Stimulated activated CD8-positive, alpha-beta memory T cell treated with anti-CD3 and anti-CD28 coated beads, Interleukin-4, amount 100 ng/mL, for 48 hours (primary cell): ENCODE measurements around the gene WDR35.

ENCODE experiments used
- DNase-seq: peaks from one replicate; pipeline ENCODE4 v3.0.0-alpha.2; 2020

WDR35 gene

DNA sequence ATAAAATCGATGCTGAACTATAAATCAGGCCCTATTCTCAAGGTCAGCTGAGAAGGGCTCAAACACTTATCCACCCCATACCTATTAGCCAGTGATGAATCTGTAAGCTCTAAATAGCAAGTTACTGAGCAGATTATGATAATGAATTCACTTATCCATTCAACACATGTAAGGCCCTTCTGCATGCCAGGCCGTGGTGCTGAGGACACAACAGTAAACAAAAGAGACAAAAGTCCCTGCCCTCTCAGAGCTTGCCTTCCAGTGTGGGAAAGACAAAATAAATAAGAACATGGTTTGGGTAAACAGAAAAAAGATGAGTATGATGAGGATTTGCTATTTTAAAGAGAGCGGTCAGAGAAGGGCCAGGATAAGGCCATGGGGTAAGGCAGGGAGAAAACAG, 99.8 kb downstream of the WDR35 start:
- DNase-seq, result no peak

DNA sequence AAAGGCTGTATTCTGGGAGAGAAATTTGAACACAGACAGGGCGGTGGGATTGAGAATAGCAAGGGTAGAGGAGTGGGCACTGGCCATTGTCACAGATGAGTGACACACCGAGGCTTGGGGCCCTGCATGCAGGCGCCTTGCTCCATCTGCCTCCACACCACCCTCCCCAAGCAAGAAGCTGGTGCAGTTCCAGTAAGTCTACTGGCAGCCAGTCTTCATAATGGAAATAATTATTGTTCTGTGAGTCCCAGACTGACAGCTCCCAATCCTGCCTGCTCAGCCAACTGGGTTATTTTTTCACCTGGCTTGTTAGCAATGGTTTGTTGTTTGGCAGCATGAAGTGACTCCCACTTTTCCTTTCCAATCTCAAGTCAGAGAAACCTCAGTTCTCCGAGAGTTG, 101.1 kb downstream of the WDR35 start:
- no peak for DNase-seq

- no peak for DNase-seq
These were observed 102.4 kb downstream of the WDR35 start for GRCh38 chr2:19887510-19887909.

DNA sequence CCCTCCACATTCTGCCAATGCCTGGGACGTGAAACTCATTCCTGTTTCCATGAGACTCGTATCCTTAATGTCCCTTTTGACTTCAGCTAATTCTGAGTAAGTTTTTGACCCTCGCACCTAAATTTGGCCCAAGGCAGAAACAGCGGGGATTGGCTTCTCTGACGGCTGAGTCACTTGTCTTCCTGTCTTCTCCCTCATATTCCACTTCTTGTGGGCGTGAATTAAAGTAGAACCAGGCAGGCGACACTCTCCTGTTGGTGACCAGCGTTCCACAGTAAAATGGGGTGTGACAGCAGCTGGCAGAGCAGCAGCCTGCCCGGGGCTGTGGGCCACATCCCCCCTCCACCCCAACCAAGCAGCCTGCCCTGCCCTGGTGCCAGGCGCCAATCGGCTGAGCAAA, 103.6 kb downstream of the WDR35 start:
- DNase-seq, result no peak

GRCh38 chr2:19885791-19886190, 104.1 kb downstream of the WDR35 start:
- DNase-seq, result no peak

- DNase-seq, result peak; percentile 17
These were observed 105.8 kb downstream of the WDR35 start for GRCh38 chr2:19883971-19884720.

DNA sequence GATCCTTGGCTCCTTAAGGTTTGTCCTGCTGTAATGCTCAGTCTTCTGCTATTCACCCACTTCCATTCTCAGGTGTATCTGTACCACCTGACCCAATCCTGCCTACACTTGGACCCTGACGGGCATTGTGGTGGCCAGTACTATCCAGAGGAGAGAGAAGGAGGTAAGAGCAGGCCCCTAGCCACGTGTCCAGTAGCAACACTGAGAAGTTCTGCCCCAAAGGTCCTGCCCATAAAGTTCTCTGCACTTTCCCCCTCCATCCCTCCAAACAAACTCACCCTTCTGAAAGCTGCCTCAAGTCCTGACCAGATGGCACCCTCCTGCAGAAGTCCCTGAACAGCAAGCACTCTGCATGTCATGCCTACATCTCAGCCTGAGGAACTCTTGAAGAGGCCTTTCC, 106.4 kb downstream of the WDR35 start:
- DNase-seq, result peak; percentile 12

DNA sequence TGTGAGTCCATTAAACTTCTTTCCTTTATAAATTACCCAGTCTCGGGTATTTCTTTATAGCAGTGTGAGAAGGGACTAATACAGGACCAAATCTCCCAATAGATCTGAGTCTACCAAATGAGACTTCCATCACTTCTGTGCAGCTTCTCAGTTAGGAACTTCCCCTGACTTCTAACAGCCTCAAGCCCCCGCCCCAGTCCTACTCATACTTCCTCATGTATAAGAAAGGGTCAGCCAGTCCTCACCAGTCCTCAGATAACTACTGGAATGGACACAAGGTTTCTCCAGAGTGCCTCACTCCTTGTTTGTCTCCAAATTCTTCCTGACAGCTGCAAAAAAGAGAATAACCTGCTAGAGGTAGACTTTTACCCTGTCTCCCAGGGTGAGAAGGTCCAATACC, 107.6 kb downstream of the WDR35 start:
- no peak for DNase-seq

- peak; percentile 11 for DNase-seq
These were observed 108.0 kb downstream of the WDR35 start for GRCh38 chr2:19881908-19882265.

- DNase-seq, result peak; percentile 3
These were observed 108.5 kb downstream of the WDR35 start for GRCh38 chr2:19881221-19881907.

GRCh38 chr2:19880191-19880590, 109.7 kb downstream of the WDR35 start:
- peak; percentile 2 for DNase-seq

- peak; percentile 18 for DNase-seq
These were observed 110.8 kb downstream of the WDR35 start for GRCh38 chr2:19879120-19879519.

GRCh38 chr2:19878268-19879046, 111.4 kb downstream of the WDR35 start:
- peak; percentile 12 for DNase-seq

GRCh38 chr2:19876751-19877150, 113.2 kb downstream of the WDR35 start:
- peak; percentile 10 for DNase-seq

DNA sequence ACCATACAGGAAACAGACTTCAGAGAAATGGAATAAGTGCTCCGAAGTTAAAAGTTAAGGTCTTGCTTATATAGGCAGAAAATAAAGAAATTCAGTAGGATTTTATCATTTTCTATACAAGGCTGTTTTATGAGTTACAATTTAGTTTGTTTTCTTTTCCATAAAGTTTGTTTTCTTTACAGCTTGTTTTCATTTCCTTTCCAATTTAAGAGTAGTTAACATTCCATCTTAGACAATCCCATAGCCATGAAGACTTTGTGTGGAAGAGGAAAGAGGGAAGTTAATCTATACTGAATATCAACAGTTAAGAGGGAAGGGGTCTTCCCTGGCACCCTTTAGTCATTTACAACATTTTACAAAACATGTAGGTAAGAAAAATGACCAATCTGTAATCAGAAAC, 114.6 kb downstream of the WDR35 start:
- DNase-seq, result no peak

- DNase-seq, result no peak
These were observed 115.2 kb downstream of the WDR35 start for GRCh38 chr2:19874726-19875125.

DNA sequence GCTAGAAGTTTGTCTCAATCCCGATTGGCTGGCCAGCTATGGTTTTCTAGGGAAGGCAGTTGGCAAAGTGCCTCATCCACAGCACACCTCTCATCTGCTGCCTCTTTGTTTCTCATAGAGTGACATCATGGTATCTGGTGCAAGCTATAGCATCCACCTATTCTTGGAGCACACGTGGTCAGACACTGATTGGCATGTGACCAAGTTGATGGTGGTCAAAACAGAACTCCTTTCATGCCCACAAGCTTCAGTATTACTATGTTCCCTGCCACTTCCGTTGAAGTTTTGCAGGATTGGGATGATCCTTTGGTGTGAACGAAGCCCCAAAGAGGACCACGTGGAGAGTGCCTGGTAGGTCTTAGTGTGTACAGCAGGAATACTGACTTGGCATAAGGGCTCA, 116.9 kb downstream of the WDR35 start:
- no peak for DNase-seq

DNA sequence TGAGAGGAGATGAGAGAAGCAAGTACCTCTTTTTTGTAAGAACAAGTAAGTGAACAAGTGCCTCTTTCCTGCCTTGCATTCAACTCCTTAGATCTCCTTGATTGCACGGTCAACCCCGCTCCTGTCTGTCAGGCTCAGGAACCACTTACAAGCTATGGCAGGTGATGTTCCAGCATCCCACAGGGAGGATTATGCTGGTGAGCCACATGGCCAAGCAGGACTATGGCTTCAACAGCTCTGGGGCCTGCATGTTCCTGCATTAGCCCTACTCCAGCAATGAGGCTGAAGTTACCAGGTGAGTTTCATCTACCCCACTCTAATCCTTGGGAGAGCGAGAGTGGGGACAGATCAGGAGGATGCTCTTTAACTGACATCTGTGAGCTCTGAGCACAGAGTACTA, 117.6 kb downstream of the WDR35 start:
- no peak for DNase-seq

GRCh38 chr2:19871836-19872235, 118.1 kb downstream of the WDR35 start:
- DNase-seq, result no peak

GRCh38 chr2:19870792-19871191, 119.1 kb downstream of the WDR35 start:
- DNase-seq, result no peak

DNA sequence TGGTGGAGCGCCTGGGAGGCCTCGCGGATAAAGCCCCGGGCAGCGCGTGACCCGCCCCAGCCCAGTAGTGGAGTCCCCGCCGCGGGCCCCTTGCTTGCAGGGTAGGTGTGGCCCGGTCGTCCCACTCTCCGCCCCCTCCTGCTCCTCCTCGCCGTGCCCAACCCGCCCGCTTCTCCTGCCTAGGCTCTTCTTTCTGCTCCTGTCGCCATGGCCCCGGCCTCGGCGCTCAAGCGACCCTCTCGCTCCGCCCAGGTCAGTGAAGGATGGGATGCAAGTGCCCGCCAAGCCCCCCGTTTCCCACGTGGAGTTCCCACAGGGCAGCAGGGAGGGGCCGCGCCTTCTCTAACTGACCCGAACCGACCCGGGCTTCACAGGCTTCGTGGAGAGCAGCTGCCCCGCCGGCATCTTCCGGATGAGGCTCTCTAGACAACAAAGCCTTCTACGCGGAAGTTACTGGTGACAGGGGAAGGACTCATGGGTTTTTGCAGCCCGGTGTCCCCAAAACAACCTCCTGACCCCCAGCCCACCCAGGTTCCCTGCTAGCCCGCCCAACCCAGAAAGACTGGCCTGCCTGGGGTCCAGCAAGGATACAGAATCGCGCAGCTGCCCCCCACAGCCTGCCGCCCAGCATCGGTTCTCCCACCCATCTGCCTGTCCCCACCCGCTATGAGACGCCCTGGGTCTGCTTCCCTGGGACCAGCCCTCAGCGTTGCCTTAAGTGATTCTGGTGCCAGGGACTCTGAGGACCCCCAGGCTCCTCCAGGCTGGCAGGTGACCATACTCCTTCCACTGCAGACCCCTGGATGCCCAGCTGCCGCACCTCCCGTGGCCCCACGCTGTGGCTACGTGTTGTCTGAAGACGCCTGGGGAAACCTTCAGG, 121.0 kb downstream of the WDR35 start:
- peak; percentile 71 for DNase-seq

DNA sequence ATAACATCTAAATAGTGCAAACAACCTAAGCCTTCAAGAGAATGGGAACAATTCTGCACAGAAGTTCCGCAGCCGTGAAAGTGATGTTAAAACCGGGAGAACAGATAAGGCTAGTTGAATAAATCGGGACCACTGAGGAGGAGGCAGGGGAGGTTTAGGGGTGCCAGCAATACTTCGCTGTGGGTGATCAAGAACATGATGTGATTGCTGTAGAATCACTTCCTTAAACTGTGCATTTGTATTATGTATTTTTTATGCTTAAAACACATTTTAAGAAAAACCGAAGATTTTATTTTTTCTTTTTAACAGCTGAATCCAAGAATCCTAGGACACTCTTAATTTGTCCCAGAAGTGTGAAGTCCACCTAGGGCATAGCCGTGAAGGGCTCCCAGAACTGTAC, 121.7 kb downstream of the WDR35 start:
- DNase-seq, result no peak

DNA sequence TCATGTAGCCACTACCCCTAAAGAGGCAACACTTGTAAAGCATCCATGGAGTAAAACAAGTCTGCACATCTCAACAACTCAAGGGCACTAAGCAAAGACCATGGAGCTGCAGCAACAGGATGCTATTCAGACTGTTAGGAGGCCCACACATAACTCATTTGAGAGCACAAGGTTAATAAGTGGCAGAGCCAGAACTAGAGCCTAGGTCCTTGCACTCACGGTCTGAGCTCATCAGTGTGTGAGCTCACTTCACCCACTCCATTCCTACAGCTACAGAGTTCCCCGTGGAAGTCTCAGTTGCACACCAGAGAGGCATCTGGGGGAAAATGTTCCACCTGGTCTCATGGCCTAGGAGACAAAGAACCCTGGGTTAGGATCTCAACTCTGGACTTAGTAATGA, 123.1 kb downstream of the WDR35 start:
- no peak for DNase-seq
